Activated CD8-positive, alpha-beta memory T cell treated with anti-CD3 and anti-CD28 coated beads, Interleukin-2, amount 50 U/mL, for 24 hours (primary cell): Measurements from ENCODE around the gene KDM1B.
"Not testable (repeated sequence)": the region's sequence is repeated elsewhere in the genome, so short reads cannot be mapped to it uniquely, and the experiment has no call there.

Experiments used
- DNase-seq: peaks from one replicate; pipeline ENCODE4 v3.0.0-alpha.2; 2020; ENCODE audit errors: extremely low read depth

Gene KDM1B

GRCh38 chr6:18228590-18228989 lies 73.4 kb downstream of the KDM1B start:
- DNase-seq = not testable (repeated sequence)

GRCh38 chr6:18231856-18232255 lies 76.6 kb downstream of the KDM1B start:
- not testable (repeated sequence) for DNase-seq

- DNase-seq = not testable (repeated sequence)
Measured at GRCh38 chr6:18233770-18234169, 78.5 kb downstream of the KDM1B start.

GRCh38 chr6:18234564-18234963 lies 79.3 kb downstream of the KDM1B start:
- no peak for DNase-seq

GRCh38 chr6:18235524-18235923 lies 80.3 kb downstream of the KDM1B start:
- DNase-seq = no peak

GRCh38 chr6:18237167-18237566 lies 81.9 kb downstream of the KDM1B start:
- no peak for DNase-seq

DNA sequence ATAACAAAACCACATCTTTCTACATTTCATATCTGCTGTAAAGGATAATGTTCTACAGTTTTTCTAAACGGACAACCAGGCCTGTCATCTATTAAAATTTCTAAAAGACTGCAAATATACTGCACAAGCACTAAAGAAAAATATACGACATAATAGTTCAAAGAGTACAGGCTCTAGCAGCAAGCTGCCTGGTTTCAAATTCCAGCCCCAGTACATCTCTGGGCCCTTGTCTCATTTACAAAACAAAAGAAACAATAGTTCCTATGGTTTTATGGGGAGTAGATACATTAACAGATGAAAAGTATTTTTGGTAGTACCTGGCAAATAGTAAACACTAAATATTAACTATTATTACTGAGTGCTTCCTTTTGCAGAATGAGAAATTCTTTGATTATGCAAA lies 85.0 kb downstream of the KDM1B start:
- DNase-seq = no peak

- no peak for DNase-seq
Measured at GRCh38 chr6:18241208-18242038, 86.2 kb downstream of the KDM1B start.

DNA sequence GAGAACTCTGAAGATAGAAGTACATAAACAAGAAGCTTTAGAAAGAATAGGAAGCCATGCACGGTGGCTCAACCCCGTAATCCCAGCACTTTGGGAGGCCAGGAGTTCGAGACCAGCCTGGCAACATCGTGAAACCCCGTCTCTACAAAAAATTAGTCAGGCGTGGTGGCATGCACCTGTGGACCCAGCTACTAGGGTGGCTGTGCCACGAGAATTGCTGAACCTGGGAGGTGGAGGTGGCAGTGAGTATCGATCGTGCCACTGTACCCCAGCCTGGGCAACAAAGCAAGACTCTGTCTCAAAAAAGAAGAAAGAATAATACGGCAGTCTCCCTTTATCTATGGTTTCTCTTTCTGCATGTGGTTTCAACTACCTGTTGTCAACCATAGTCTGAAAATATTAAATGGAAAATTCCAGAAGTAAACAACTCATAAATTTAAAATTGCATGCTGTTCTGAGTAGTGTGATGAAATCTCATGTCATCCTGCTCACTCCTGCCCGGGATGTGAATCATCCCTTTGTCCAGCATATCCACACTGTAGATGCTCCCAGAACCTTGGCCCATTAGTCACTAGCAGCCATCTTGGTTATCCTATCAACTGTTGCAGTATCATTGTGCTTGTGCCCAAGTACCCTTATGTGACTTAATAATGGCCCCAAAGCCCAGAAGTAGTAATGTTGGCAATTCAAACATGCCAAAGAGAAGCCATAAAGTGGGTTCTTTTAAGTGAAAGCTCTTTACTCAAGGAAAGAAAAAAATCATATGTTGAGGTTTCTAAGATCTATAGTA lies 87.0 kb downstream of the KDM1B start:
- DNase-seq = no peak

DNA sequence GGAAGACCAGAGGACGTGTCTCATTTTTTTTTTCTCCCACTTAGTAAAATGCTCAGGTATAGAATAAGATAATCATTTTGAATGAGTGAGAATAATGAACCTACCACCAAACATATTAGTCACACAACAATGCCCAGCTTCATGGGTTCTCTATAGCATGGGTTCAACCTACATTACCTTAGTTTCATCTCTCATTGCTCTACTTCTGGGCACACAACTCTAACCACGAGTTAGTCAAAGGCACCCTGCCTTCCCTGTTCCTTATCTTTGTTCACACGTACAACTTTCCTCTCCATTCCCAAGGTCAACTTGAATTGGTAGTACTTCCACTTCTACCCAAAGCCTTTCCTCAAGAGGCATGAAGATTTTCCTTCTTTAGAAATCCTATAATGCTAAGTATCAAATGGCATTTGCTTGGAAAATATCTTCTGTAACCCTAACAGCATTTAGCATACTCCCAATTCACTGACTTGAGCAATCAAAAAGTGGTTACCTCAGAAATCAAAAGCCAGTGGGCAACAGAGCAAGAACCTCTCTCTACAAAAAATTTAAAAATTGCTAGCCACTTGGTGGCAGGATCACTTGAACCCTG lies 88.2 kb downstream of the KDM1B start:
- DNase-seq = no peak

DNA sequence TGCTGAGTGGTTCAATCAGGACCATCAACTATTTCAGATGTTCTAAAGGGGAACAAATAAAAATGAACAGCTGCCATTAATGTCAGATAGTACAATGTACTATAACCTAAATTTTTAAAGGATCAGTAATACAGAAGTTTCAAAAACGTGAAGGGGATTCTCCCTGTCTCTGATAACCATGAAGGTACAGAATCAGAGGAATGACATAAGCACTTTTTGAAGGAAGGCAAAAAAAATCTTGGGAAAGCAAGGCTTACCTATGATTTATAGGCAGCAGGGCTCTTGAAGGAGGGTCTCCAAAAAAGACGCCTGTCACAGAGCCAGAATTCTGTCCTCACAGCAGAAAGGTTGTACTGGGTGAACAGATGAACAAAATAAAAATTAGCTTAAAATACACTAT lies 89.0 kb downstream of the KDM1B start:
- no peak for DNase-seq

GRCh38 chr6:18245079-18245478 lies 89.9 kb downstream of the KDM1B start:
- no peak for DNase-seq

DNA sequence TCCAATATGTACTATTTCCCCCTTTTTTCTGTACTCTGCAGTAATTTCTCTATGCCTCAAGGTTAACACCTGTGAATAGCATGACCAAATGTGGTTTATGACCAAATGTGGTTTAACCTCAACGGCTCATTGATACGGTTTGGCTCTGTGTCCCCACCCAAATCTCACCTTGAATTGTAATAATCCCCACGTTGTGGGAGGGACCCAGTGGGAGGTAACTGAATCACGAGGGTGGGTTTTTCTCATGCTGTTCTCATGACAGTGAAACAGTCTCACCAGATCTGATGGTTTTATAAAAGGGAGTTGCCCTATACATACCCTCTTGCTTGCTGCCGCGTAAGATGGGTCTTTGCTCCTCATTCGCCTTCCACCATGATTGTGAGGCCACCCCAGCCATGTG lies 90.4 kb downstream of the KDM1B start:
- DNase-seq = no peak

- no peak for DNase-seq
Measured at GRCh38 chr6:18246205-18246604, 91.0 kb downstream of the KDM1B start.

DNA sequence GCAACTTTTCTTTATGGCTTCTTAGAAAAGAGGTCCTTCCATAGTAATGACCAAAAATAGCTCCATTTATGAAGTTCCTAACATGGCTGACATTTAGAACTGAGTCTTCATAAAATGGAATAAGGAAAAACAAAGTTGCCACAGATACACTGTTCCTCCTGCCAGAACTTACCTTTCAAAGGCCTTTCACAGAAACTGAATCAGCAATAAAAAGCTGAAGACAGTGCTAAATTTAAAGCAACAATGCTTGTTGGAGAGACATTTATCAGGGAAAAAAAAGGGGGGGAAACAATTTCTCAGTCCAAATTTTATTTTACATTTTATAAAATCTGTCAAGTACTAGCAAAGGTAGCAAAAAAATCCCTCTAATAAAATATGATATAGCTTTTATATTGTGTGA lies 91.8 kb downstream of the KDM1B start:
- no peak for DNase-seq

GRCh38 chr6:18248698-18249097 lies 93.5 kb downstream of the KDM1B start:
- no peak for DNase-seq

- DNase-seq = no peak
Measured at GRCh38 chr6:18249271-18249670, 94.0 kb downstream of the KDM1B start.

DNA sequence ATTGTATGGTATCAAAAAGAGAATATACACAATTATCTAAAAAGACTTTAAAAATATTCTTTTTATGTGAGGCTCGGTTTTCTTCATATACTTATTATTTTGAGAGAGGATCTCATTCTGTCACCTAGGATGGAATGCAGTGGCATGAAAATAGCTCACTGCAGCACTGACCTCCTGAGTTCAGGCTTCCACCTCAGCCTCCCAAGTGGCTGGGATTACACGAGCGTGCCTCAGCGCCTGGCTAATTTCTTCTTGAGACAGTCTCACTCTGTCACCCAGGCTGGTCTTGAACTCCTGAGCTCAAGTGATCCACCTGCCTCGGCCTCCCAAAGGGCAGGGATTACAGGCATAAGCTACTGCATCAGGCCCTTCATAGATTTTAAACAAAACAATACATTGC lies 98.4 kb downstream of the KDM1B start:
- DNase-seq = no peak

- no peak for DNase-seq
Measured at GRCh38 chr6:18254793-18255192, 99.6 kb downstream of the KDM1B start.

GRCh38 chr6:18259675-18260447 lies 104.6 kb downstream of the KDM1B start:
- no peak for DNase-seq

DNA sequence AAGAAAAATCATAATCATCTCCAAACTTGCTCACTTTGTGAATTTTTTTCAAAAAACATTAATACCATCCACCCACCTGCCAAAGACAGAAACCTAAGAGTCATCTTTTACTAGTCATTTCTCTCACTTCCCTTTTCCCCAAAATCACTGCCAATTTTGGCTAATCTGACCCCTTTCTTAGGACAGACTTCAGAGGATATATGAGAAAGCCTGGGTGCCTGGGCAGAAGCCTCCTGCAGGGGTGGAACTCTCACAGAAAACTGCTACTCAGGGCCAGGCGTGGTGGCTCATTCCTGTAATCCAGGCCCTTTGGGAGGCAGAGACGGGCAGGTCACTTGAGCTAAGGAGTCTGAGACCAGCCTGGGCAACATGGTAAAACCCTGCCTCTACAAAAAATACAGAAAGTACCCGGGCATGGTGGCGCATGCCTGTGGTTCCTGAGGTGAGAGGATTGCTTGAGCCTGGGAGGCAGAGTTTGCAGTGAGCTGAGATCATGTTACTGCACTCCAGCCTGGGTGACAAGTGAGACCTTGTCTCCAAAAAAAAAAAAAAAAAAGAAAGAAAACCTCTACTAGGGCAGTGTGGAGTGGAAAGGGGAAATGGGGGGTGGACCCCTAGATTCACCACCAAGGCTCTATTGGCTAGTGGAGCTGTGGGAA lies 105.4 kb downstream of the KDM1B start:
- DNase-seq = no peak
